Trophoblast cell (in vitro differentiated cells and primary cell): ENCODE measurements around the gene WDFY3.

Source experiments
- DNase-seq, 2 donors: peaks; one replicate each; pipeline ENCODE4 v3.0.0-alpha.2; 2016
- H2AFZ ChIP-seq: 2 replicates; pipeline ENCODE4 v1.6.1; 2013; ENCODE audit warnings: low read length, moderate library complexity, mild to moderate bottlenecking; ENCODE audit not compliant: insufficient read depth, poor library complexity
- H2AK5ac ChIP-seq: 2 replicates; pipeline ENCODE4 v1.6.1; 2013; ENCODE audit warnings: mild to moderate bottlenecking, low read length
- H2BK120ac ChIP-seq: 2 replicates; pipeline ENCODE4 v1.6.1; 2013; ENCODE audit warnings: low read length, mild to moderate bottlenecking, moderate library complexity; ENCODE audit not compliant: insufficient read depth, poor library complexity
- H2BK12ac ChIP-seq: 2 replicates; pipeline ENCODE4 v1.6.1; 2013; ENCODE audit warnings: mild to moderate bottlenecking, low read length, moderate library complexity
- H2BK5ac ChIP-seq: 2 replicates; pipeline ENCODE4 v1.6.1; 2013; ENCODE audit warnings: low read length, low read depth, moderate library complexity, mild to moderate bottlenecking; ENCODE audit not compliant: poor library complexity
- H3K14ac ChIP-seq: 2 replicates; pipeline ENCODE4 v1.6.1; 2013; ENCODE audit warnings: mild to moderate bottlenecking, low read length
- H3K18ac ChIP-seq: 2 replicates; pipeline ENCODE4 v1.6.1; 2013; ENCODE audit warnings: mild to moderate bottlenecking, low read length
- H3K23ac ChIP-seq: 2 replicates; pipeline ENCODE4 v1.6.1; 2013; ENCODE audit warnings: low read length
- H3K27ac ChIP-seq: 2 replicates; pipeline ENCODE4 v1.5.1; 2013; ENCODE audit warnings: low read depth, mild to moderate bottlenecking, inconsistent platforms, low read length, moderate library complexity
- H3K27me3 ChIP-seq: 2 replicates; pipeline ENCODE4 v1.6.1; 2013; ENCODE audit warnings: inconsistent platforms, mild to moderate bottlenecking, low read length, moderate library complexity; ENCODE audit not compliant: insufficient read depth
- H3K36me3 ChIP-seq, 2 experiments: 1 replicate in 1 of 2; 2 replicates in 1 of 2; pipeline ENCODE4 v1.6.1; 2013; ENCODE audit warnings: low read length in 2 of 2, mild to moderate bottlenecking in 2 of 2, moderate library complexity in 1 of 2; ENCODE audit not compliant: insufficient read depth in 2 of 2, control insufficient read depth in 1 of 2
- H3K4ac ChIP-seq: 2 replicates; pipeline ENCODE4 v1.6.1; 2013; ENCODE audit warnings: low read depth, mild to moderate bottlenecking, low read length, moderate library complexity
- H3K4me1 ChIP-seq, 2 experiments: 1 replicate in 1 of 2; 2 replicates in 1 of 2; pipeline ENCODE4 v1.6.1; 2013; ENCODE audit warnings: low read length in 2 of 2, mild to moderate bottlenecking in 2 of 2, moderate library complexity in 1 of 2; ENCODE audit not compliant: insufficient read depth in 2 of 2, control insufficient read depth in 1 of 2
- H3K4me2 ChIP-seq: 2 replicates; pipeline ENCODE4 v1.6.1; 2013; ENCODE audit warnings: inconsistent platforms, mild to moderate bottlenecking, low read length, moderate library complexity
- H3K4me3 ChIP-seq: 2 replicates; pipeline ENCODE4 v1.5.1; 2013; ENCODE audit warnings: mild to moderate bottlenecking, low read depth, low read length, inconsistent platforms
- H3K79me1 ChIP-seq: one replicate; pipeline ENCODE4 v1.6.1; 2013; ENCODE audit warnings: low read length
- H3K79me2 ChIP-seq: 2 replicates; pipeline ENCODE4 v1.6.1; 2013; ENCODE audit warnings: low read length, mild to moderate bottlenecking; ENCODE audit not compliant: control insufficient read depth, insufficient read depth, poor library complexity
- H3K9ac ChIP-seq: 2 replicates; pipeline ENCODE4 v1.6.1; 2013; ENCODE audit warnings: mild to moderate bottlenecking, low read length
- H3K9me3 ChIP-seq: 2 replicates; pipeline ENCODE4 v1.6.1; 2013; ENCODE audit warnings: low read depth, mild to moderate bottlenecking, control low read depth, inconsistent platforms, low read length; ENCODE audit not compliant: insufficient read depth
- H4K12ac ChIP-seq: 2 replicates; pipeline ENCODE4 v1.6.1; 2013; ENCODE audit warnings: low read depth, mild to moderate bottlenecking, low read length, moderate library complexity
- H4K8ac ChIP-seq: 2 replicates; pipeline ENCODE4 v1.6.1; 2013; ENCODE audit warnings: low read depth, mild to moderate bottlenecking, low read length, moderate library complexity
- H4K91ac ChIP-seq: one replicate; pipeline ENCODE4 v1.6.1; 2013; ENCODE audit warnings: low read depth, mild to moderate bottlenecking, low read length, moderate library complexity
- WGBS: extraction: QIAGEN DNeasy Blood & Tissue Kit; methylation state at CpG from one replicate; pipeline ENCODE4 v1.1.7; 2013; ENCODE audit warnings: missing lambda C conversion rate; ENCODE audit not compliant: insufficient read length, insufficient coverage; ENCODE audit errors: extremely low coverage; 5-methylcytosine and 5-hydroxymethylcytosine counted together

The WDFY3 gene

GRCh38 chr4:84691170-84691691, 275.3 kb downstream of the WDFY3 start:
- WGBS = no CpG with 5 or more reads among the region's 1 CpG

DNA sequence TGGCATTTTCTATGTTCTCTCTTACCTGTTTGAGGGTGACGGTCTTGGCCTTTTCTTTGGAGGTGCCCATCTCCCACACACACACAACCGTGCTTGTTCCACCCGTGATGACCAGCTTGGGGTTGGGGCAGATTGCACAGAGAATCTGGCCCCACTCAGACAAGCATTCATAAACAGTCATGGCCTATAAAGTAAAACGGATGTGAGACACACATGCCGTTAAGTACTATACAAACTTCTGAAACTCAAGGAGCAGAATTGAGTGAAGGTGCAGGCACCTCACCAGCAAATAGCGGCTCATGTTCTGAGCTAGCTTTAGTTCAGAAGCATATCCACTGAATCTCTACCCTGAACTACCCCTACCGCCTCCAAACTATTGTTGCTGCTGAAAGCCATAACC, 276.0 kb downstream of the WDFY3 start:
- Histone ChIP-seq H4K12ac (no peak overlapping the region), H3K36me3 (peaks cover 17 to 31% of the 10 kb centered on the region in 2 experiments), H3K23ac (no peak overlapping the region), H3K27me3 (no peaks in the 10 kb centered on the region), H2AK5ac (no peak overlapping the region), H3K79me1 (peaks cover 4% of the 10 kb centered on the region), H2AFZ (no peak overlapping the region), H2BK12ac (no peak overlapping the region), H3K4ac (no peak overlapping the region), H3K79me2 (peaks cover 2% of the 10 kb centered on the region), H3K9ac (no peak overlapping the region), H3K18ac (no peak overlapping the region), H4K8ac (no peak overlapping the region), H3K4me3 (no peak overlapping the region), H3K27ac (peak overlapping the region; percentile 80), H2BK5ac (no peak overlapping the region), H2BK120ac (no peak overlapping the region), H3K9me3 (no peaks in the 10 kb centered on the region), H3K14ac (no peak overlapping the region), H4K91ac (no peak overlapping the region), H3K4me2 (peak overlapping the region; percentile 45), H3K4me1 (peaks cover 4 to 15% of the 10 kb centered on the region in 2 experiments)
- no peak for DNase-seq
- WGBS = no CpG with 5 or more reads among the region's 7 CpGs

More at GRCh38 chr4:84691170-84691691, 275.3 kb downstream of the WDFY3 start:
- peak; percentile 50 to 84 for DNase-seq
- no peak overlapping the region for H4K91ac ChIP-seq
- H3K27ac ChIP-seq = peak overlapping the region; percentile 80
- no peak overlapping the region for H3K14ac ChIP-seq
- H3K4me3 ChIP-seq = no peak overlapping the region
- peaks cover 4% of the 10 kb centered on the region for H3K79me1 ChIP-seq
- H3K18ac ChIP-seq = no peak overlapping the region
- no peak overlapping the region for H2BK120ac ChIP-seq
- no peak overlapping the region for H2AK5ac ChIP-seq
- H3K9ac ChIP-seq = no peak overlapping the region
- no peak overlapping the region for H3K4ac ChIP-seq
- H4K8ac ChIP-seq = no peak overlapping the region
- no peak overlapping the region for H3K23ac ChIP-seq
- peaks cover 17 to 33% of the 10 kb centered on the region in 2 experiments for H3K36me3 ChIP-seq
- no peaks in the 10 kb centered on the region for H3K27me3 ChIP-seq
- no peak overlapping the region for H2BK12ac ChIP-seq
- H3K79me2 ChIP-seq = peaks cover 2% of the 10 kb centered on the region
- H2BK5ac ChIP-seq = no peak overlapping the region
- H2AFZ ChIP-seq = no peak overlapping the region
- peaks cover 4 to 15% of the 10 kb centered on the region in 2 experiments for H3K4me1 ChIP-seq
- H3K9me3 ChIP-seq = no peaks in the 10 kb centered on the region
- H3K4me2 ChIP-seq = peak overlapping the region; percentile 45
- H4K12ac ChIP-seq = no peak overlapping the region

GRCh38 chr4:84689197-84689596, 277.3 kb downstream of the WDFY3 start:
- Histone ChIP-seq H3K4me1 (peaks cover 4 to 15% of the 10 kb centered on the region in 2 experiments), H3K79me2 (peaks cover 2% of the 10 kb centered on the region), H3K14ac (no peak overlapping the region), H2BK120ac (no peak overlapping the region), H3K9ac (no peak overlapping the region), H4K8ac (no peak overlapping the region), H2BK12ac (no peak overlapping the region), H2AK5ac (no peak overlapping the region), H4K12ac (no peak overlapping the region), H3K23ac (no peak overlapping the region), H3K18ac (no peak overlapping the region), H3K4me3 (no peak overlapping the region), H3K4ac (no peak overlapping the region), H3K27ac (no peak overlapping the region), H4K91ac (no peak overlapping the region), H3K36me3 (peaks cover 14 to 22% of the 10 kb centered on the region in 2 experiments), H2BK5ac (no peak overlapping the region), H3K4me2 (no peak overlapping the region), H3K79me1 (peaks cover 4% of the 10 kb centered on the region), H3K9me3 (no peaks in the 10 kb centered on the region), H3K27me3 (no peaks in the 10 kb centered on the region), H2AFZ (no peak overlapping the region)
- no peak for DNase-seq

DNA sequence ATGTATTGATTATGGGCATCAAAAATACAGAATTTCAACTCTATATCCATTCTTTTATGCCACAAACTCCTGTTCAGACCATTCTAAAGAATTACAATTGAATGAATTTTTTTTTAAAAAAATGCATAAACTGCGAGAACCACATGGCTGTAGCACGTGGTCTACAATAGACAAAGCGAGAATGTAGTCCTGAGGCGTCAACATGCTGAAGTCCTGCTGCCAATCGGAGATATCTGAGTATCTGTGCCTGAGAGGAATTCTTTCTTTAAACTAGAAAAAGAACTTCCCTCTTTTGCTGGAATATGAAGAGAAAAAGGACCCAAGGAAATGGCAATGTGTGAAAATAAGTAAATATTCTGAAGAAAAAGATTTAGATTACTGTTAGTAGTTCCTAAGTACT, 277.9 kb downstream of the WDFY3 start:
- WGBS = no CpG with 5 or more reads among the region's 5 CpGs
- no peak overlapping the region for H3K14ac ChIP-seq
- H2BK120ac ChIP-seq = no peak overlapping the region
- H2BK5ac ChIP-seq = no peak overlapping the region
- H2AFZ ChIP-seq = no peak overlapping the region
- H4K8ac ChIP-seq = no peak overlapping the region
- H3K4me3 ChIP-seq = no peak overlapping the region
- H3K4me1 ChIP-seq = peaks cover 5 to 19% of the 10 kb centered on the region in 2 experiments
- no peak overlapping the region for H2AK5ac ChIP-seq
- H3K4me2 ChIP-seq = no peak overlapping the region
- no peak overlapping the region for H3K23ac ChIP-seq
- no peak overlapping the region for H4K91ac ChIP-seq
- no peaks in the 10 kb centered on the region for H3K9me3 ChIP-seq
- no peak for DNase-seq
- H4K12ac ChIP-seq = no peak overlapping the region
- no peak overlapping the region for H3K4ac ChIP-seq
- no peak overlapping the region for H3K27ac ChIP-seq
- peaks cover 4% of the 10 kb centered on the region for H3K79me1 ChIP-seq
- H2BK12ac ChIP-seq = no peak overlapping the region
- H3K9ac ChIP-seq = no peak overlapping the region
- peaks cover 2% of the 10 kb centered on the region for H3K79me2 ChIP-seq
- H3K27me3 ChIP-seq = no peaks in the 10 kb centered on the region
- peaks cover 14 to 23% of the 10 kb centered on the region in 2 experiments for H3K36me3 ChIP-seq
- no peak overlapping the region for H3K18ac ChIP-seq
